SU-DHL-6 (cell line): ENCODE measurements around the gene OAS3.

Experiments
- CTCF ChIP-seq: fragments of 200-600 bp; sonication (generic); IDR thresholded peaks from one replicate; pipeline ENCODE4 v1.5.1; 2017; ENCODE audit warnings: antibody characterized with exemption, mild to moderate bottlenecking, low read length, moderate library complexity; ENCODE audit not compliant: insufficient read depth, poor library complexity, severe bottlenecking
- EZH2phosphoT487 ChIP-seq: fragments of 200-600 bp; sonication (generic), shearing (Covaris generic); conservative IDR thresholded peaks from 2 replicates; pipeline ENCODE4 v1.6.1; 2018; ENCODE audit warnings: mild to moderate bottlenecking, antibody characterized with exemption, low read length, moderate library complexity, mixed read lengths

GRCh38 chr12:112913038-112913688, 25.1 kb upstream of the OAS3 start:
- no peak for TF ChIP-seq CTCF
- TF ChIP-seq EZH2phosphoT487 = no peak
